H1 (cell line): ENCODE measurements around the gene LNX2. TPM values are rescaled to one million over a fixed set of nuclear protein-coding genes. Genes with fewer than 3 reads are reported as not detected.

ENCODE experiments used
- BACH1 ChIP-seq: IDR thresholded peaks from 2 replicates; pipeline ENCODE4 v1.6.1; 2012; ENCODE audit warnings: low read length, improper control_type of control experiment
- BCL11A ChIP-seq, 2 experiments: IDR thresholded peaks; one replicate each; pipeline ENCODE4 v1.6.1; 2011; ENCODE audit warnings: low read depth in 2 of 2, low read length in 2 of 2, mild to moderate bottlenecking in 2 of 2
- CBX5 ChIP-seq: fragments of 300-800, 300-1000 bp; sonication (generic); IDR thresholded peaks from 2 replicates; pipeline ENCODE4 v1.7.1; 2016; ENCODE audit warnings: antibody characterized with exemption, low read length, low read depth
- CREB1 ChIP-seq: IDR thresholded peaks from 2 replicates; pipeline ENCODE4 v1.6.1; 2012; ENCODE audit warnings: inconsistent platforms
- EGR1 ChIP-seq: IDR thresholded peaks from 2 replicates; pipeline ENCODE4 v1.6.1; 2011; ENCODE audit warnings: low read depth, low read length, borderline replicate concordance
- EP300 ChIP-seq, 2 experiments: IDR thresholded peaks; 1 replicate in 1 of 2; 2 replicates in 1 of 2; pipeline ENCODE4 v1.6.1; 2011 to 2012; ENCODE audit warnings: low read depth in 2 of 2, low read length in 2 of 2, mild to moderate bottlenecking in 2 of 2, borderline replicate concordance in 1 of 2, inconsistent platforms in 1 of 2, moderate library complexity in 1 of 2
- GABPA ChIP-seq: IDR thresholded peaks from 2 replicates; pipeline ENCODE4 v1.6.1; 2011; ENCODE audit warnings: mild to moderate bottlenecking, low read length, moderate library complexity, borderline replicate concordance; ENCODE audit not compliant: insufficient read depth
- GTF2F1 ChIP-seq: IDR thresholded peaks from 2 replicates; pipeline ENCODE4 v1.6.1; 2012; ENCODE audit warnings: low read depth, low read length, improper control_type of control experiment, borderline replicate concordance
- HDAC2 ChIP-seq, 2 experiments: fragments of 300-600 bp in 1 of 2; sonication (generic) in 1 of 2; IDR thresholded peaks; 2 replicates each; pipeline ENCODE4 v1.6.1; 2011 to 2012; ENCODE audit warnings: low read depth in 2 of 2, low read length in 2 of 2, mild to moderate bottlenecking in 2 of 2, moderate library complexity in 2 of 2, borderline replicate concordance in 1 of 2, inconsistent platforms in 1 of 2
- KDM5A ChIP-seq: fragments of 200-600 bp; IDR thresholded peaks from 2 replicates; pipeline ENCODE4 v1.7.1; 2012; ENCODE audit warnings: mild to moderate bottlenecking, low read length, inconsistent platforms, mixed read lengths
- MAFK ChIP-seq: IDR thresholded peaks from 2 replicates; pipeline ENCODE4 v1.6.1; 2012; ENCODE audit warnings: low read depth, mild to moderate bottlenecking, improper control_type of control experiment, low read length
- MAX ChIP-seq: IDR thresholded peaks from 2 replicates; pipeline ENCODE4 v1.6.1; 2012; ENCODE audit warnings: inconsistent platforms
- RAD21 ChIP-seq, 2 experiments: IDR thresholded peaks in 1 of 2; conservative IDR thresholded peaks in 1 of 2; 2 replicates each; pipeline ENCODE4 v1.6.1; 2011; ENCODE audit warnings: low read depth in 2 of 2, low read length in 2 of 2, improper control_type of control experiment in 1 of 2, inconsistent platforms in 1 of 2, mild to moderate bottlenecking in 1 of 2, moderate library complexity in 1 of 2
- RFX5 ChIP-seq: IDR thresholded peaks from 2 replicates; pipeline ENCODE4 v1.6.1; 2011; ENCODE audit warnings: low read depth, low read length, improper control_type of control experiment, borderline replicate concordance
- SIX5 ChIP-seq: IDR thresholded peaks from 2 replicates; pipeline ENCODE4 v1.6.1; 2011; ENCODE audit warnings: mild to moderate bottlenecking, low read depth, low read length
- SP1 ChIP-seq: IDR thresholded peaks from 2 replicates; pipeline ENCODE4 v1.6.1; 2011; ENCODE audit warnings: low read depth, low read length
- SP4 ChIP-seq: IDR thresholded peaks from 2 replicates; pipeline ENCODE4 v1.6.1; 2012; ENCODE audit warnings: low read length, inconsistent platforms
- TBP ChIP-seq: IDR thresholded peaks from 2 replicates; pipeline ENCODE4 v1.6.1; 2011; ENCODE audit warnings: low read depth, low read length, improper control_type of control experiment
- polyA plus RNA-seq, 7 experiments: library from polyadenylated mRNA; depleted of rRNA in 3 of 7; stranded (reverse) in 5 of 7; unstranded in 2 of 7; fragments of >200 nt in 5 of 7; fragments of 200-250 nt in 2 of 7; gene quantifications; 1 replicate in 5 of 7; 2 replicates in 1 of 7; 4 replicates in 1 of 7; pipeline versions ENCODE4 v1.2.1 to v1.2.3, GENCODE V29; 2011 to 2013; ENCODE audit warnings: missing spikeins in 2 of 7, mixed read lengths in 2 of 7
- total RNA-seq: library from RNA; stranded (reverse); fragmentation: NEBNext Ultra II Directional; extraction: Animal tissue kit (Norgen Biotek cat#: 25700); gene quantifications from 2 replicates; pipeline ENCODE4 v1.2.1, GENCODE V29; 2021
- TF ChIP-seq, protein P1 (sequence below): IDR thresholded peaks from 2 replicates; pipeline ENCODE4 v1.6.1; 2012; ENCODE audit warnings: inconsistent platforms

Gene LNX2
- total and polyA plus RNA-seq, 2 of the 8 experiments (the other 6 are each of a cell fraction or from before 2014, with no cell fraction given) = 6.4 to 13.9 TPM

GRCh38 chr13:27620377-27621115 lies at the start of gene LNX2 (continued):
- TF ChIP-seq HDAC2 (IDR thresholded peaks at IDR 0.05; ENCODE audit: borderline replicate concordance in 1 of 2, low read depth in 2 of 2, low read length in 2 of 2) (peak in 1 of 2 experiments; percentile 46; a peak in 1 of 4 replicates), KDM5A (no peak), SIX5 (no peak), RAD21 (IDR thresholded peaks at IDR 0.05 in 1 of 2, conservative IDR thresholded peaks at IDR 0.05 in 1 of 2; ENCODE audit: low read depth in 2 of 2, low read length in 2 of 2) (no peak), EGR1 (no peak), MAX (peak; percentile 46), RFX5 (no peak), GABPA (no peak), TBP (peak; percentile 43), BACH1 (no peak), CBX5 (no peak), CREB1 (peak; percentile 51; the same call in 1 of the 2 replicates), GTF2F1 (no peak), SP4 (peak; percentile 73; the same call in 1 of the 2 replicates), BCL11A (IDR thresholded peaks at IDR 0.05; ENCODE audit: low read depth in 2 of 2, low read length in 2 of 2) (no peak), MAFK (no peak), SP1 (peak; percentile 93), EP300 (IDR thresholded peaks at IDR 0.05; ENCODE audit: borderline replicate concordance in 1 of 2, low read depth in 2 of 2, low read length in 2 of 2) (peak in 1 of 2 experiments; percentile 35; a peak in 1 of 3 replicates)
- TF ChIP-seq, protein P1, sequence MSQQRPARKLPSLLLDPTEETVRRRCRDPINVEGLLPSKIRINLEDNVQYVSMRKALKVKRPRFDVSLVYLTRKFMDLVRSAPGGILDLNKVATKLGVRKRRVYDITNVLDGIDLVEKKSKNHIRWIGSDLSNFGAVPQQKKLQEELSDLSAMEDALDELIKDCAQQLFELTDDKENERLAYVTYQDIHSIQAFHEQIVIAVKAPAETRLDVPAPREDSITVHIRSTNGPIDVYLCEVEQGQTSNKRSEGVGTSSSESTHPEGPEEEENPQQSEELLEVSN = no peak
